Activated B cell treated with CpG ODN at 0.5 μM for 24 hours (primary cell): ENCODE results near the gene ENO1. TPM values are rescaled to one million over a fixed set of nuclear protein-coding genes. Genes with fewer than 3 reads are reported as not detected.

ENCODE experiments used
- ATAC-seq: fragments of 200-7000 bp; cut with Tn5 transposase; one replicate; pipeline ENCODE4 v1.10.0; 2021; ENCODE audit warnings: low read depth, mild to moderate bottlenecking, moderate library complexity
- CTCF ChIA-PET: fragments of 350-600 bp; sonication (Branson Sonifier 250); formaldehyde crosslinking; loops from one replicate; lab custom pipeline; 2021; ENCODE audit warnings: antibody characterized with exemption; lab: Charles Lee
- POLR2A ChIA-PET: fragments of 350-600 bp; sonication (Branson Sonifier 250); formaldehyde crosslinking; loops from one replicate; lab custom pipeline; 2021; ENCODE audit warnings: antibody characterized with exemption; lab: Charles Lee
- DNase-seq: peaks from one replicate; pipeline ENCODE4 v3.0.0; 2022
- H3K27ac Mint-ChIP-seq: one replicate; pipeline ENCODE4 v1.8.0; 2020; ENCODE audit warnings: mixed read lengths
- H3K27me3 Mint-ChIP-seq: one replicate; pipeline ENCODE4 v1.8.0; 2021; ENCODE audit warnings: mixed read lengths
- H3K36me3 Mint-ChIP-seq: one replicate; pipeline ENCODE4 v1.8.0; 2021; ENCODE audit warnings: low read depth, mixed read lengths
- H3K4me1 Mint-ChIP-seq: one replicate; pipeline ENCODE4 v1.8.0; 2021; ENCODE audit warnings: mixed read lengths
- H3K4me3 Mint-ChIP-seq: one replicate; pipeline ENCODE4 v1.8.0; 2020; ENCODE audit warnings: mild to moderate bottlenecking, mixed read lengths
- H3K9me3 Mint-ChIP-seq: one replicate; pipeline ENCODE4 v1.8.0; 2020; ENCODE audit warnings: mixed read lengths
- CTCF ChIP-seq: fragments of 200-600 bp; IDR thresholded peaks from one replicate; pipeline ENCODE4 v1.8.0; 2022; ENCODE audit warnings: antibody characterized with exemption, mild to moderate bottlenecking
- intact Hi-C: fragments of 100-400 bp; cut with micrococcal nuclease; formaldehyde crosslinking; loops from one replicate; pipeline ENCODE4 v1.15.1; 2024
- total RNA-seq: library from RNA; stranded (reverse); gene quantifications from 2 replicates; pipeline ENCODE4 v1.2.3, GENCODE V29; 2022

Gene ENO1
- total RNA-seq, 1 donor from 2014 or later: 837 TPM

GRCh38 chr1:8845104-8846097 lies 33.1 kb downstream of the ENO1 start:
- Mint-ChIP-seq H3K4me3 (no peak overlapping the region), H3K4me1 (peaks cover 2% of the 10 kb centered on the region), H3K9me3 (no peaks in the 10 kb centered on the region), H3K36me3 (no peaks in the 10 kb centered on the region), H3K27ac (no peak overlapping the region), H3K27me3 (peaks cover 8% of the 10 kb centered on the region)
- intact Hi-C loops: loop anchor here (5.0 to 10.0 kb wide), 2 partner anchors 118 to 441 kb away; no protein-coding TSS in a partner anchor
- ChIA-PET POLR2A (no interaction called here), CTCF (interaction anchor here (1.0 to 1.6 kb wide), 2 partner anchors 17 to 815 kb away, joined by 3 read pairs; no protein-coding TSS in a partner anchor)
- no peak for TF ChIP-seq CTCF
- no peak for DNase-seq
- ATAC-seq: no peak

GRCh38 chr1:8844501-8845006 lies 33.9 kb downstream of the ENO1 start:
- Mint-ChIP-seq H3K36me3 (no peaks in the 10 kb centered on the region), H3K9me3 (peaks cover 4% of the 10 kb centered on the region), H3K4me1 (peaks cover 2% of the 10 kb centered on the region), H3K27ac (no peak overlapping the region), H3K4me3 (no peak overlapping the region), H3K27me3 (peaks cover 8% of the 10 kb centered on the region)
- CTCF ChIA-PET: interaction anchor here (1.6 kb wide), 1 partner anchor 17 kb away, joined by 3 read pairs; no protein-coding TSS in a partner anchor
- intact Hi-C loops: loop anchor here (5.0 to 10.0 kb wide), 2 partner anchors 117 to 440 kb away; no protein-coding TSS in a partner anchor
- POLR2A ChIA-PET: no interaction called here
- ATAC-seq (no peak), DNase-seq (no peak)
- no peak for TF ChIP-seq CTCF

- H3K9me3 Mint-ChIP-seq: peaks cover 4% of the 10 kb centered on the region
- no peak overlapping the region for H3K4me3 Mint-ChIP-seq
- ChIA-PET CTCF (no interaction called here), POLR2A (no interaction called here)
- no peak for DNase-seq
- no peak for TF ChIP-seq CTCF
- ATAC-seq: no peak
- no peaks in the 10 kb centered on the region for H3K4me1 Mint-ChIP-seq
- intact Hi-C loops: loop anchor here (10.0 kb wide), 1 partner anchor 437 kb away; no protein-coding TSS in a partner anchor
- no peak overlapping the region for H3K27ac Mint-ChIP-seq
- no peaks in the 10 kb centered on the region for H3K36me3 Mint-ChIP-seq
- H3K27me3 Mint-ChIP-seq: peaks cover 8% of the 10 kb centered on the region
Observed at GRCh38 chr1:8841395-8841794, 37.1 kb downstream of the ENO1 start.

- Mint-ChIP-seq H3K9me3 (peaks cover 4% of the 10 kb centered on the region), H3K36me3 (no peaks in the 10 kb centered on the region), H3K4me3 (no peak overlapping the region), H3K27me3 (peaks cover 4% of the 10 kb centered on the region), H3K4me1 (no peaks in the 10 kb centered on the region), H3K27ac (no peak overlapping the region)
- POLR2A ChIA-PET: no interaction called here
- DNase-seq (no peak), ATAC-seq (no peak)
- no peak for TF ChIP-seq CTCF
- CTCF ChIA-PET: interaction anchor here (1.5 kb wide), 1 partner anchor 8 kb away, joined by 12 read pairs; no protein-coding TSS in a partner anchor
- intact Hi-C loops: loop anchor here (10.0 kb wide), 1 partner anchor 435 kb away; no protein-coding TSS in a partner anchor
Observed at GRCh38 chr1:8839990-8840389, 38.5 kb downstream of the ENO1 start.
